ENCODE measurements around the gene ALCAM. TPM values are rescaled to one million over a fixed set of nuclear protein-coding genes. Genes with fewer than 3 reads are reported as not detected.
"Not testable (repeated sequence)": the region's sequence is repeated elsewhere in the genome, so short reads cannot be mapped to it uniquely, and the experiment has no call there.

ALCAM gene
- total RNA-seq, 2 experiments from 2014 or later, result 1.6 to 1.9 TPM

GRCh38 chr3:105603516-105603915 lies 236.8 kb downstream of the ALCAM start:
- intact Hi-C loops (cut with DNase I, micrococcal nuclease); DNase-seq; POLR2A ChIA-PET; H3K27ac Mint-ChIP-seq; CTCF ChIA-PET; H3K4me1 ChIP-seq (ENCODE audit: insufficient read depth, low read length); ATAC-seq (ENCODE audit: poor library complexity); H3K9me3 Mint-ChIP-seq; H3K4me3 Mint-ChIP-seq; H3K36me3 Mint-ChIP-seq (ENCODE audit: low read depth); H3K36me3 ChIP-seq (ENCODE audit: insufficient read depth, low read length); H3K27ac ChIP-seq (ENCODE audit: low read depth in 1 of 2, low read length in 2 of 2); H3K27me3 ChIP-seq (ENCODE audit: control insufficient read depth in 1 of 2, insufficient read depth in 2 of 2, low read length in 2 of 2); H3K4me1 Mint-ChIP-seq (ENCODE audit: low read depth); H3K27me3 Mint-ChIP-seq; H3K9me3 ChIP-seq (ENCODE audit: control insufficient read depth in 1 of 2, insufficient read depth in 1 of 2, low read length in 2 of 2); H3K4me3 ChIP-seq (ENCODE audit: low read length): not testable (repeated sequence)

DNA sequence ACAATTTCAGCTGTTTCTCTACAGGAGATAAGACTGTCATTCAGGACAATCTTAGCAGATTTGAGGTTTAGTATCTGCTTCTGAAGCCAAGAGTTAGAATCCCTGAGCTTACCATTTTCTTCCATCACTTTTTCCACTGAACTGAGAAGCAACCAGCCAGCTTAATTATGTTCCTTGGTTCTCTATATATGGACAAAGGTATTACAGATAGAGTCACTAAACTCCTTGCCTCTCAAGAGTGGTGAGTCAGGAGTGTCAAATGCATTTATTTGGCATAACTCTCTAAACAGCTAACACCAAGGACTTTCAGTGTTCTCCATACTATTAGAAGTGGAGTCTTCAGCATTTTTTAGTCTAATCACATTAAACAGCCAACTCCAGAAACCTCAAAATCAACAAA lies 239.3 kb downstream of the ALCAM start:
- ChIA-PET POLR2A (no interaction called here), CTCF (interaction anchor here (0.8 kb wide), 1 partner anchor 25 kb away, joined by 3 read pairs; no protein-coding TSS in a partner anchor)
- no peaks in the 10 kb centered on the region for H3K9me3 Mint-ChIP-seq

DNA sequence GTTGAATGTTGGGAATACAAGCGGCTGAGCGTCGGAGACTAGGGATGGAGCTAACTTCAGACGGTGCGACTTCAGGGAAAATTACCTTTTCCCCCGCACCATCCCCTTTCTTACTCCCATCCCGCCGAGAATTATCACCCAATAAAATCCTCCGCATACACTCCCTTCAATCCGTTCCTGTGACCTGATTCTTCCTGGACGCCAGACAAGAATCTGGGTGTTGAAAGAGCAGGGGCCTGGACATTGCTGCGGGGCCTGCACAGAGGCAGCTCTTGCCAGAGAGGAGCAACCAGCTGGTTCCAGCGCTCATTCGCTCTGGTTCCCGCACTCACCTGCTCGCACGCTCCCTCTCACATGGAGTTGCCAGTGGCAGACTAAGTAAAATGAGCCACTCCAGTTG lies 241.9 kb downstream of the ALCAM start:
- H3K9me3 Mint-ChIP-seq, result no peaks in the 10 kb centered on the region
- no peak overlapping the region for H3K27ac Mint-ChIP-seq
- H3K36me3 ChIP-seq (ENCODE audit: insufficient read depth, low read length), result no peaks in the 10 kb centered on the region

More for the DNA sequence above, 239.3 kb downstream of the ALCAM start:
- H3K9me3 ChIP-seq (ENCODE audit: control insufficient read depth in 1 of 2, insufficient read depth in 1 of 2, low read length in 2 of 2), result no peaks in the 10 kb centered on the region
- H3K4me1 ChIP-seq (ENCODE audit: insufficient read depth, low read length), result no peaks in the 10 kb centered on the region
- H3K36me3 ChIP-seq (ENCODE audit: insufficient read depth, low read length), result no peaks in the 10 kb centered on the region
- H3K27ac ChIP-seq (ENCODE audit: low read depth in 1 of 2, low read length in 2 of 2), result no peak overlapping the region
- ATAC-seq (ENCODE audit: poor library complexity), result no peak
- no peaks in the 10 kb centered on the region for H3K36me3 Mint-ChIP-seq (ENCODE audit: low read depth)
- no peak overlapping the region for H3K4me3 Mint-ChIP-seq
- TF ChIP-seq CTCF (IDR thresholded peaks at IDR 0.05), result no peak
- H3K4me3 ChIP-seq (ENCODE audit: low read length), result no peak overlapping the region
- intact Hi-C loops (cut with DNase I, micrococcal nuclease), result no loop called here
- H3K4me1 Mint-ChIP-seq (ENCODE audit: low read depth), result no peaks in the 10 kb centered on the region
- DNase-seq, result no peak
- H3K27ac Mint-ChIP-seq, result no peak overlapping the region
- no peaks in the 10 kb centered on the region for H3K27me3 Mint-ChIP-seq
- no peaks in the 10 kb centered on the region for H3K27me3 ChIP-seq (ENCODE audit: control insufficient read depth in 1 of 2, insufficient read depth in 2 of 2, low read length in 2 of 2)

More for the DNA sequence above, 241.9 kb downstream of the ALCAM start:
- intact Hi-C loops (cut with DNase I, micrococcal nuclease), result no loop called here
- ATAC-seq (ENCODE audit: poor library complexity) (no peak), DNase-seq (no peak)
- Mint-ChIP-seq H3K36me3 (ENCODE audit: low read depth) (no peaks in the 10 kb centered on the region), H3K4me3 (no peak overlapping the region), H3K4me1 (ENCODE audit: low read depth) (no peaks in the 10 kb centered on the region), H3K27me3 (no peaks in the 10 kb centered on the region)
- TF ChIP-seq CTCF (IDR thresholded peaks at IDR 0.05), result no peak
- no peaks in the 10 kb centered on the region for H3K27me3 ChIP-seq (ENCODE audit: control insufficient read depth in 1 of 2, insufficient read depth in 2 of 2, low read length in 2 of 2)
- no peak overlapping the region for H3K27ac ChIP-seq (ENCODE audit: low read depth in 1 of 2, low read length in 2 of 2)
- H3K9me3 ChIP-seq (ENCODE audit: control insufficient read depth in 1 of 2, insufficient read depth in 1 of 2, low read length in 2 of 2), result no peaks in the 10 kb centered on the region
- ChIA-PET CTCF (no interaction called here), POLR2A (no interaction called here)
- no peaks in the 10 kb centered on the region for H3K4me1 ChIP-seq (ENCODE audit: insufficient read depth, low read length)
- no peak overlapping the region for H3K4me3 ChIP-seq (ENCODE audit: low read length)
